ENCODE data around the gene CCDC102B.

CCDC102B gene

DNA sequence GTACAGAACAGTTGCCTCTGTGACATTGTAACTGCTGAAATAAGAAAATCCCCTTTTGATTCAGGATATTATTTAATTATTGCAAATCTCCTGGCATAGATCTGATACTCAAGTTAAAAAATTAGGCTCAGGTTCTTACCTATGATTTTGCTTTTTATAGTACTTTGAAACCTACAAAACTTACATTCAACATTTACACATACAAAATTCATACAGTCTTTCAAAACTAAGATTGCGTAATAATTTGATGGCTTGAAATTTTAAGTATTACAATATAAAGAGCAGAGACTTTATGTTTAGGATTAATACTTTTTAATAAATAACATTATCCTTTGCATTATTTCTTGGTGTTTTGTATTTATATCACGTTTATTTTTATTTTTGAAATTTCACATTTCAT is 291.1 kb downstream of the CCDC102B start:
- DNase-seq (ENCODE audit: low spot score) = no peak

DNA sequence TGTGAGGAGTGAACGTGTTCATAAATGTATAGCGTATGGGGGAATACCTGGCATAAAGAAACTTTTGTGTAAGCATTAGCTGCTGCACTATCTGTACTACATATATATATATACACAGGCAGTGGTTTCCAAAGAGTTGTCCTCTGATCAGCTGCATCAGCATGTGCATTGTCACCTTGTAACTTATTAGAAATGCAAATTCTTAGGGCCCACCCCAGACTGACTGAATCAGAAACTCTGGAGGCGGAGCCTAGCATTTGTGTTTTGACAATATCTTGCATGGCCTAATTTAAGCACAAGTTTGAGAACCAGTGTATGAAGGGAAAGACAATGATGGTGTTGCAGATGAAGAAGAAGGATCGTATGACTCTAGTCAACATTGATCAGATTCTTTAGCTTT is 299.5 kb downstream of the CCDC102B start:
- DNase-seq (ENCODE audit: low spot score) = no peak

DNA sequence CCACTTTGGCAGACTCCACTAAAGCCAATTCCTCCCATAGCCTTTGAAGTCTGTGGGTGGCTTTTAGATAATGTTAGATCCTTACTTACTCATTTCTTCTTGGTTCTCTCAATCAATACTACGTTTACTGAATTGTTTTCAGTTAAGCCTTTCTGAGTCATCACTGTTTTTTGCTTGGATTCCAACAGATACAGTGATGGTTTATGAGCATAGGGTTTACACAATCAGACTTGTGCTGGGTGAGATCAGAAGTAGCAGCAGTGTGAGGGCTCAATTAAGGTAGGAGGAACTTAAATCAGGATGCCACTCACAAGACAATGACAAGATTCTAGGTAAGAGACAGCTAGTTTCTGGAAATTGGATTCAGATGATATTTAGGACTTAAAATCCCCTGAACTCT is 305.1 kb downstream of the CCDC102B start:
- no peak for DNase-seq (ENCODE audit: low spot score)

Measured in globus pallidus (tissue), 1 donor.